Epithelial cell of proximal tubule (primary cell): ENCODE results near the gene UGT1A6. TPM values are rescaled to one million over a fixed set of nuclear protein-coding genes. Genes with fewer than 3 reads are reported as not detected.
"Not testable (repeated sequence)": the region's sequence is repeated elsewhere in the genome, so short reads cannot be mapped to it uniquely, and the experiment has no call there.

Experiments
- DNase-seq: peaks from one replicate; pipeline ENCODE4 v3.0.0-alpha.2; 2011; ENCODE audit warnings: low read depth
- H3K4me3 ChIP-seq: 2 replicates; pipeline ENCODE4 v1.5.1; 2011; ENCODE audit warnings: low read depth, mild to moderate bottlenecking, low read length
- total RNA-seq: library from RNA; depleted of rRNA; stranded (reverse); fragments of >200 nt; gene quantifications from 2 replicates; pipeline ENCODE4 v1.2.3, GENCODE V29; 2015
- TF ChIP-seq, protein P1 (sequence below): conservative IDR thresholded peaks from 2 replicates; pipeline ENCODE4 v1.5.1; 2012; ENCODE audit warnings: low read depth, mild to moderate bottlenecking, low read length

The UGT1A6 gene
- total RNA-seq, 1 donor from 2014 or later: 0.52 TPM

DNA sequence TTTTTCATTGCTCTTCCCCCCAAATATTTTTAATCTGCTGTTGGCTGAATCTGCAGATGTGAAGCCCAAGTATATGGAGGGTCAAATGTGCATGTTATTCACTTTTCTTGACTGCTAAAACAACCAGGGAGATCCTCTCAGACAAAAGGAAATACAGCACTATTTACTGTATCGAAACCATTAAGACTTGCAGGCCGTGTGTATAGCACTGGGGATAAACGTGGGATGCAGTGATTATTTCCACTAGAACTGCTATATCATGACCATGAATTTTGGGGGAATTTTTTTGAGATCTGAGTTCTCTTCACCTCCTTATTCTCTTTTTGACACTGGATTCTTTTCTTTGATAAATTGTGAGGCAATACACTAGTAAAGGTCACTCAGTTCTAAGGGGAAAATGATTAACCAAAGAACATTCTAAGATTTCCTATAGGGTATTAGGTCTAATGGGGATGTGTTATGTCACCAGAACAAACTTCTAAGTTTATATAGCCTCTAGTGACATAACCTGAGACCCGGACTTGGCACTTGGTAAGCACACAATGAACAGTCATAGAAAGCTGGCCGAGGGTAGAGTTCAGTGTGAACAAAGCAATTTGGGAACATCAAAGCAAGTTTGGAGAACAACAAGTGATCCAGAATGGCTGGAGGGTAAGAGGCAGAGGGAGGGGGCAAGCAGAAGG is 52.5 kb downstream of the UGT1A6 start:
- no peak for DNase-seq
- no peak overlapping the region for H3K4me3 ChIP-seq
- TF ChIP-seq, protein P1, sequence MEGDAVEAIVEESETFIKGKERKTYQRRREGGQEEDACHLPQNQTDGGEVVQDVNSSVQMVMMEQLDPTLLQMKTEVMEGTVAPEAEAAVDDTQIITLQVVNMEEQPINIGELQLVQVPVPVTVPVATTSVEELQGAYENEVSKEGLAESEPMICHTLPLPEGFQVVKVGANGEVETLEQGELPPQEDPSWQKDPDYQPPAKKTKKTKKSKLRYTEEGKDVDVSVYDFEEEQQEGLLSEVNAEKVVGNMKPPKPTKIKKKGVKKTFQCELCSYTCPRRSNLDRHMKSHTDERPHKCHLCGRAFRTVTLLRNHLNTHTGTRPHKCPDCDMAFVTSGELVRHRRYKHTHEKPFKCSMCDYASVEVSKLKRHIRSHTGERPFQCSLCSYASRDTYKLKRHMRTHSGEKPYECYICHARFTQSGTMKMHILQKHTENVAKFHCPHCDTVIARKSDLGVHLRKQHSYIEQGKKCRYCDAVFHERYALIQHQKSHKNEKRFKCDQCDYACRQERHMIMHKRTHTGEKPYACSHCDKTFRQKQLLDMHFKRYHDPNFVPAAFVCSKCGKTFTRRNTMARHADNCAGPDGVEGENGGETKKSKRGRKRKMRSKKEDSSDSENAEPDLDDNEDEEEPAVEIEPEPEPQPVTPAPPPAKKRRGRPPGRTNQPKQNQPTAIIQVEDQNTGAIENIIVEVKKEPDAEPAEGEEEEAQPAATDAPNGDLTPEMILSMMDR: no peak

DNA sequence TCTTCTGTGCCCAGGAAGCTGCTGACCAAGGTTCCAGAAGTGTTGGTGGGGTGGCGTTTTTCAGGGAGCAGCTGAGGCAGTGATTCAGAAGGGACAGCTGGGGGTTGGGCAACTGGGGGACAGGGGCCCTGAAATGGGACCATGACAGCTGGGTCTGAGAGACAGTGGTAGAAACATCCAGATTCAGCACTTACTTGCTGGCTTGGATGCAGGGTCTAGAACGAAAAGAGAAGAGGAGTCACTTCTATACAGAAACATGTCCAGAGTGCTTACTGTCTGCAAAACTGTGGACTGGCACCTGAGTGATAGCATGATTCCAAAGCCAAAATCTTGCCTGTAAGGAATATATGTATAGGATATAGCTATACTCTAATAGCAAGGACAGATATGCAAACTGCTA is 53.1 kb downstream of the UGT1A6 start:
- H3K4me3 ChIP-seq, DNase-seq: not testable (repeated sequence)

DNA sequence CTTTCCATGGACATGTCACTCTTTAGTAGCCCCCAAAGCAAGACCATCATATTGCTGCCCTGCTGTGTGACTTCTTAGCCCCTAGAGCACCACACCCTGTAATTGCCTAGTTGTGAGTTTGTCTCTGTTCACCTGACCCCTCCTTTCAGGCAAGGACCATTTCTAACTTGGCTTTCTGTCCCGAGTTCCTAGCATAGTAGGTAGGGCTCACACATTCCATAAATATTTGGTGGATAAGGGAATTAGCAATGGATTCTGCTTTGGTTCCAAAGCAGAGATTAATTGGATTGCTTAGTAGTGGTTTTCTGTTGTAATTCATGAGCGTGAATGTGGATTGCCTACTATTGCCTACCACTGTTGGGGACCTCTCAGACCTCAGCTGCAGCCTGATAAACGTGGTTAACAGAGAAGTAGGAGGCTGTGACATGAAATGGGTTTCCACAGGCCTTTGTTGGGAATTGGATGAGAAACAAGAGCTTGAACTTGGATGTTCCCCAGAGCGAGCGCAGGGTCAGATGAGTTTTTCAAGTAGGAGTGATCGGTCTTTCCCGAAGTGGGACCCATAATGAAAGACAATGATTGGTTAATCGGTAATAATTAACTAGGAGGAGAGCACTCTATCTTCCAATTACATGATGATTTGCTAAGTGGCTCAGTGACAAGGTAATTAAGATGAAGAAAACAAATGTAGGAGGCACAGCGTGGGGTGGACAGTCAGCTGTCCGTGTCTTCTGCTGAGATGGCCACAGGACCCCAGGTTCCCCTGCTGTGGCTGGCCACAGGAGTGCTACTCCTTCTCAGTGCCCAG is 54.0 kb downstream of the UGT1A6 start:
- no peak overlapping the region for H3K4me3 ChIP-seq
- no peak for DNase-seq
- TF ChIP-seq, protein P1: no peak

DNA sequence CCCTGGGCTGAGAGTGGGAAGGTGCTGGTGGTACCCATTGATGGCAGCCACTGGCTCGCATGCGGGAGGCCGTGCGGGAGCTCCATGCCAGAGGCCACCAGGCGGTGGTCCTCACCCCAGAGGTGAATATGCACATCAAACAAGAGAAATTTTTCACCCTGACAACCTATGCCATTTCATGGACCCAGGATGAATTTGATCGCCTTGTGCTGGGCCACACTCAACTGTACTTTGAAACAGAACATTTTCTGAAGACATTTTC is 54.5 kb downstream of the UGT1A6 start:
- TF ChIP-seq, protein P1: no peak
- DNase-seq: no peak
- no peak overlapping the region for H3K4me3 ChIP-seq

DNA sequence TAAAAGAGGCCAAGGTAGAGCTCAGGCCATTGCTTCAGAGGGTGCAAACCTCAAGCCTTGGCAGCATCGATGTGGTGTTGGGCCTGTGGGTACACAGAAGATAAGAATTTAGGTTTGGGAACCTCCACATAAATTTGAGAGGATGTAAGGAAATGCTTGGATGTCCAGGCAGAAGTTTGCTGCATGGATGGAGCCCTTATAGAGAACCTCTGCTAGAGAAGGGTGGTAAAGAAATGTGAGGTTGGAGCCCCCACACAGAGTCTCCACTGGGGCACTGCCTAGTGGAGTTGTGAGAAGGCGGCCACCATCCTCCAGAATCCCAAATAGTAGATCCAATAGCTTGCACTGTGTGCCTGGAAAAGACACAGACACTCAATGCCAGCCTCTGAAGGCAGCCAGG is 58.0 kb downstream of the UGT1A6 start:
- DNase-seq, H3K4me3 ChIP-seq: not testable (repeated sequence)

DNA sequence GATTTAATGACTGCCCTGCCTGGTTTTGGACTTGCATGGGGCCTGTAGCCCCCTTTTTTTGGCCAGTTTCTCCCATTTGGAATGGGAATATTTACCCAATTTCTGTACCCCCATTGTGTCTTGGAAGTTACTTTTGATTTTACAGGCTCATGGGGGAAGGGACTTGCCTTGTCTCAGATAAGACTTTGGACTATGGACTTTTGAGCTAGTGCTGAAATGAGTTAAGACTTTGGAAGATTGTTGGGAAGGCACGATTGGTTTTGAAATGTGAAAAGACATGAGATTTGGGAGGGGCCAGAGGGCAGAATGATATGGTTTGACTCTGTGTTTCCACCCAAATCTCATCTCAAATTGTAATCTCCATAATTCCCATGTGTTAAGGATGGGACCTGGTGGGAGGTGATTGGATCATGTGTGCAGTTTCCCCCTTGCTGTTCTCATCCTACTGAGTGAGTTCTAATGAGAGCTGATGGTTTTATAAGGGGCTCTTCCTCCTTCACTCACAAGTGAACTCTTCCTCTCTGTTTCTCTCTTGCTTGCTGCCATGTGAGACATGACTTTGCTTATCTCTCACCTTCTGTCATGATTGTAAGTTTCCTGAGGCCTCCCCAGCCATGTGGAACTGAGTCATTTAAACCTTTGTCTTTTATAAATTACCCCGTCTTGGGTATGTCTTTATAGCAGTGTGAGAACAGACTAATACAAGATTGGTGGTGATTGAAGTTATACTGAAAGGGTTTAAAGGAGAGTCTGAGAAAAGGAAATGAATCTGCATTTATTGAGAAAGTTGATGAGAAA is 58.7 kb downstream of the UGT1A6 start:
- not testable (repeated sequence) for H3K4me3 ChIP-seq, DNase-seq

DNA sequence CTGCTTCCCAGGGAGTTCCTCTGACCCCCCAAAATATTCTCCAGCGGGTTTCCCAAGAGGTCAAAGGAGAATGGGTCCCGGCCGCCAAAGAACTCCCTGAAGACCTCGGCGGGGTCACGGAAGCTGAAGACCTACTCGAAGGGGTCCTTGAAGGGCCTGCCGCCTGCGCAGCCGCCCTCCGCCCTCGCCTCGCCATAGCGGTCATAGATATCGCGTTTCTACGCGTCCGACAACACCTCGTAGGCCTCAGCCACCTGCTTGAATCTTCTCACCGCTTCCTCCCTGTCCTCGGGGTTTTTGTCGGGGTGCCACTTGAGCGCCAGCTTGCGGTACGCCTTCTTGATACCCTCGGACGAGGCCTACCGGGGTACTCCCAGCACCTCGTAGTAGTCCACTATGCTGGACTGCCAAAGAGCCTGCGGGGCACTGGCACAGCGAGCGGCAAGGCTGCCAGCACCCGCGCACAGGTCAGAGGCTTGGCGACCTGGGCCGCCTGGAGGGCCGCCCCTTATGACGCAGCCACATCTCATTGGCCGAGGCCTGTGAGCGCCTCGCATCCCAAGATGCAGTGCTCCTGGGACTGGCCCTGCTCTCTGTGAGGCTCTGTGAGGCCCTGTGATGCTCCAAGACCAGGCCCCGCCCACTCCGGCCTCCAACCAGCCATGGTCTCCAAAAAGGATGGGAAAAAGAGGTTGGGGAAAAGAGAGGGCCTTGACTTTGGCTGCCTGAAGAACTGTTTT is 62.4 kb downstream of the UGT1A6 start:
- DNase-seq: no peak
- H3K4me3 ChIP-seq: no peak overlapping the region
- TF ChIP-seq, protein P1: no peak

DNA sequence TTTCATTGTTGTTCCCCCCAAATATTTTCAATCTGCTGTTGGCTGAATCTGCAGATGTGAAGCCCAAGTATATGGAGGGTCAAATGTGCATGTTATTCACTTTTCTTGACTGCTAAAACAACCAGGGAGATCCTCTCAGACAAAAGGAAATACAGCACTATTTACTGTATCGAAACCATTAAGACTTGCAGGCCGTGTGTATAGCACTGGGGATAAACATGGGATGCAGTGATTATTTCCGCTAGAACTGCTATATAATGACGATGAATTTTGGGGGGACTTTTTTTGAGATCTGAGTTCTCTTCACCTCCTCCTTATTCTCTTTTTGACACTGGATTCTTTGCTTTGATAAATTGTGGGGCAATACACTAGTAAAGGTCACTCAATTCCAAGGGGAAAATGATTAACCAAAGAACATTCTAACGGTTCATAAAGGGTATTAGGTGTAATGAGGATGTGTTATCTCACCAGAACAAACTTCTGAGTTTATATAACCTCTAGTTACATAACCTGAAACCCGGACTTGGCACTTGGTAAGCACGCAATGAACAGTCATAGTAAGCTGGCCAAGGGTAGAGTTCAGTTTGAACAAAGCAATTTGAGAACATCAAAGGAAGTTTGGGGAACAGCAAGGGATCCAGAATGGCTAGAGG is 63.9 kb downstream of the UGT1A6 start:
- no peak for DNase-seq
- TF ChIP-seq, protein P1: no peak
- no peak overlapping the region for H3K4me3 ChIP-seq
